AG04450 (cell line): ENCODE results near the gene SNHG17. TPM values are rescaled to one million over a fixed set of nuclear protein-coding genes. Genes with fewer than 3 reads are reported as not detected.

Experiments used
- CTCF ChIA-PET: fragments of 300-600, 350-600 bp; formaldehyde crosslinking; extraction: SDS; loops from one replicate; lab custom pipeline; 2022; ENCODE audit warnings: antibody characterized with exemption, inconsistent platforms; lab: Charles Lee
- POLR2A ChIA-PET: fragments of 350-600 bp; formaldehyde crosslinking; extraction: SDS; loops from one replicate; lab custom pipeline; 2021; ENCODE audit warnings: antibody characterized with exemption, inconsistent platforms; lab: Yijun Ruan, JAX
- DNase-seq: peaks from one replicate; pipeline ENCODE4 v3.0.0-alpha.2; 2011; ENCODE audit warnings: low read depth, low spot score
- H3K27ac ChIP-seq: one replicate; pipeline ENCODE4 v1.5.1; 2012; ENCODE audit warnings: low read depth, low read length, control low read depth
- H3K27me3 ChIP-seq: one replicate; pipeline ENCODE4 v1.6.0; 2012; ENCODE audit warnings: low read length; ENCODE audit not compliant: control insufficient read depth, insufficient read depth
- H3K4me3 ChIP-seq: 2 replicates; pipeline ENCODE4 v1.5.1; 2011; ENCODE audit warnings: mild to moderate bottlenecking, low read depth, low read length, control low read depth
- H3K9me3 ChIP-seq: 2 replicates; pipeline ENCODE4 v1.5.1; 2012; ENCODE audit warnings: low read length; ENCODE audit not compliant: control insufficient read depth, insufficient read depth
- CTCF ChIP-seq: IDR thresholded peaks from 2 replicates; pipeline ENCODE4 v1.5.1; 2011; ENCODE audit warnings: low read depth, low read length, control low read depth, inconsistent platforms
- polyA plus RNA-seq: library from polyadenylated mRNA; depleted of rRNA; stranded (reverse); fragments of >200 nt; gene quantifications from 2 replicates; pipeline ENCODE4 v1.2.3, GENCODE V29; 2011; rRNA removed
- small RNA-seq: library from RNA; depleted of rRNA; stranded (forward); fragments of <200 nt; gene quantifications from one replicate; pipeline ENCODE3, GENCODE V24; 2012; ENCODE audit warnings: low read depth; ENCODE audit not compliant: insufficient read length

Gene SNHG17
- polyA plus RNA-seq, 1 experiment, result 14.4 TPM

DNA sequence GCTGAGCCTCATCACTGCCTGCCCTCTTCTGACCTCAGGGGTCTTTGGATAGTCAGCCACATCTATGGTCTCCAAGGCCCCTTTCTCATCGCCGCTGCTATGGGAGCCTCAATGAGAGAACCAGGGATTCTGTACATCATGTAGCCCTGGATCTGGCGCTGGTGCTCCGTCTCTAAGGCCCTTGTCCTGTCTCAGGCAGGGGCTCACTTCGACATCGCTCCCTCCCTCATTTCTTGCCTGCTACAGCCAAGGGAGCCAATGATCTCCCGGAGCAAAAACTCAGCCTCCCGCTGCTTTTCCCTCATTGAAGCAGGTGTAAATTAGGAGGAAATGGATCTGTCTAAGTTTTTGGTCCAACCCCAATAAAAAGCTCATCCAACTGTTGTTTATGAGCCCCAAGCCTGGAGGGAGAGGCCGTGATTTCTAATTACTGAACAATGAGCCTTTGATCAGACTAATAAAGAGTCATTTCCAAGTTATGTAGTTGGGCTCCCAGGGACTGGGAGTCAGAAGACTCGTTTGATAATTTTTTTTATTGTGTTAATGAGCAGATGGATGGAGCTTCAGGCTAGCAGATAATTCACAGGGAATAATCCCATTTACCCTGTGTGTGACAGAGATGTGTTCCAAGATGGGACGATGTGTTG lies 58.0 kb downstream of the SNHG17 start:
- TF ChIP-seq CTCF, result no peak
- Histone ChIP-seq H3K9me3 (no peaks in the 10 kb centered on the region), H3K4me3 (no peak overlapping the region), H3K27me3 (peaks cover 24% of the 10 kb centered on the region), H3K27ac (no peak overlapping the region)
- POLR2A ChIA-PET, result no interaction called here
- no peak for DNase-seq
- CTCF ChIA-PET, result no interaction called here

- H3K27me3 ChIP-seq, result peaks cover 26% of the 10 kb centered on the region
- H3K4me3 ChIP-seq, result no peak overlapping the region
- H3K9me3 ChIP-seq, result no peaks in the 10 kb centered on the region
- ChIA-PET CTCF (no interaction called here), POLR2A (no interaction called here)
- no peak for DNase-seq
- TF ChIP-seq CTCF, result no peak
- H3K27ac ChIP-seq, result no peak overlapping the region
Measured at GRCh38 chr20:38373898-38374297, 61.2 kb downstream of the SNHG17 start.

GRCh38 chr20:38373231-38373867 lies 61.8 kb downstream of the SNHG17 start:
- DNase-seq, result no peak
- CTCF ChIA-PET, result interaction anchor here (1.5 kb wide), 1 partner anchor 35 kb away, joined by 4 read pairs; no protein-coding TSS in a partner anchor
- no peak for TF ChIP-seq CTCF
- Histone ChIP-seq H3K4me3 (no peak overlapping the region), H3K9me3 (no peaks in the 10 kb centered on the region), H3K27me3 (peaks cover 31% of the 10 kb centered on the region), H3K27ac (no peak overlapping the region)
- POLR2A ChIA-PET, result no interaction called here

DNA sequence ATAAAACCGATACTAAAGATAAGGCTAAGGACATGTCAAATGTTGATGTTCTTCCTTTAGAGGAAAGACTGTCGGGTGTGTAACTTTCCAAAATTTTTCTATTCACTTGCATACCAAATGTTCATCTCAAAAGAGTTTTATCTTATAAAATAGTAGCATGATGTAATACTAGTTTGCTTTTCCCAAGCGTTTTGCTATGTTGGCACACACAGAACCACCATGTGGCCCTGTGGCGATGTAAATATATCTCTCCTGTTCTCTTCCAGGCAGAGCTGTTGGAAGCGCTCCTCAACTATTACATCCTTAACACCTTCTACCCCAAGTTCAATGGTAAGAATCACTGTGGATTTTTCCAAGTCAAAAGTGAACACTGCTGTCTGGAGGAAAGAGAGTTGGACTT lies 62.3 kb downstream of the SNHG17 start:
- ChIA-PET CTCF (interaction anchor here (0.6 to 1.5 kb wide), 2 partner anchors 36 to 324 kb away, joined by 3 to 4 read pairs; no protein-coding TSS in a partner anchor), POLR2A (no interaction called here)
- H3K27ac ChIP-seq, result no peak overlapping the region
- no peak overlapping the region for H3K4me3 ChIP-seq
- peaks cover 33% of the 10 kb centered on the region for H3K27me3 ChIP-seq
- H3K9me3 ChIP-seq, result no peaks in the 10 kb centered on the region
- DNase-seq, result no peak
- no peak for TF ChIP-seq CTCF

Small RNAs within 50 kb of the gene (small RNA-seq; reads per million reads assigned to genes)
- not detected for gene RF00056
- not detected for gene SNORA60
- gene SNORA71A, result 64.3 reads per million, percentile 87 among the genes with 10 or more reads in this experiment
- 191 reads per million, percentile 91 among the genes with 10 or more reads in this experiment for gene SNORA71B
- not detected for gene SNORA71C
- 106 reads per million, percentile 89 among the genes with 10 or more reads in this experiment for gene SNORA71D
- gene SNORA71E, result not detected

Other genes with a start within 250 kb of the SNHG17 start
- gene KIAA1755, start 174.6 kb downstream of the SNHG17 start, polyA plus RNA-seq, result 2.9 and 3.5 TPM in 2 replicates
- gene BPI, start 131.2 kb downstream of the SNHG17 start, polyA plus RNA-seq, result 0.04 and 0.12 TPM in 2 replicates
- gene LBP, start 88.8 kb downstream of the SNHG17 start, polyA plus RNA-seq, result not detected in 2 replicates
- 24.1 and 30.1 TPM in 2 replicates for gene RALGAPB, start 37.5 kb upstream of the SNHG17 start, polyA plus RNA-seq
- gene ADIG, start 145.9 kb upstream of the SNHG17 start, polyA plus RNA-seq, result not detected in 2 replicates
- gene ARHGAP40, start 166.5 kb upstream of the SNHG17 start, polyA plus RNA-seq, result not detected in 2 replicates